Pancreas (tissue), 10 donors: Measurements from ENCODE around the gene SLC27A2. TPM values are rescaled to one million over a fixed set of nuclear protein-coding genes. Genes with fewer than 3 reads are reported as not detected.
"Not testable (repeated sequence)": the region's sequence is repeated elsewhere in the genome, so short reads cannot be mapped to it uniquely, and the experiment has no call there.

Source experiments
- ATAC-seq, 4 donors: fragments of 200-7000 bp; cut with Tn5 transposase; one replicate each; pipeline versions ENCODE4 v1.8.0 to v1.9.1; 2020; ENCODE audit warnings: mild to moderate bottlenecking in 4 of 4, moderate library complexity in 4 of 4
- DNase-seq, 6 donors: peaks; one replicate each; pipeline ENCODE4 v3.0.0-alpha.2; 2020
- FAIRE-seq: peaks from 2 replicates; lab custom pipeline; 2012; peaks lifted over from hg19 to GRCh38; lab: Jason Lieb, UNC
- H3K27ac ChIP-seq, 4 donors: fragments of 200-600 bp; sonication (generic); 1 replicate in 3 of 4; 2 replicates in 1 of 4; pipeline versions ENCODE4 v1.5.0 to v1.8.0; 2020
- H3K27me3 ChIP-seq, 4 donors: fragments of 200-600 bp; one replicate each; pipeline ENCODE4 v1.8.0; 2021
- H3K36me3 ChIP-seq, 3 donors: fragments of 200-600 bp; sonication (generic) in 1 of 3; one replicate each; pipeline versions ENCODE4 v1.5.0 to v1.8.0; 2020 to 2021
- H3K4me1 ChIP-seq, 3 donors: fragments of 200-600 bp; one replicate each; pipeline ENCODE4 v1.8.0; 2021
- H3K4me3 ChIP-seq, 4 donors: fragments of 200-600 bp; sonication (generic) in 2 of 4; one replicate each; pipeline versions ENCODE4 v1.5.0 to v1.8.0; 2020 to 2021
- H3K9me3 ChIP-seq, 4 donors: fragments of 200-600 bp; one replicate each; pipeline ENCODE4 v1.8.0; 2021
- CTCF ChIP-seq, 4 donors: fragments of 200-600 bp; sonication (generic) in 3 of 4; IDR thresholded peaks; one replicate each; pipeline versions ENCODE4 v1.5.0 to v1.8.0; 2021; ENCODE audit warnings: antibody characterized with exemption in 4 of 4
- whole genome bisulfite sequencing, 2 donors: extraction: QIAGEN DNeasy Blood & Tissue Kit; methylation state at CpG; one replicate each; pipeline ENCODE4 v1.1.7; 2013; 5-methylcytosine and 5-hydroxymethylcytosine counted together
- intact Hi-C, 3 donors: fragments of 100-400 bp; cut with DNase I; formaldehyde crosslinking; loops; one replicate each; pipeline versions ENCODE4 v1.11.1 to v1.14.2; 2022
- polyA plus RNA-seq, 2 donors: library from polyadenylated mRNA; stranded (reverse); fragments of 200-250 nt; gene quantifications; one replicate each; pipeline ENCODE4 v1.2.3, GENCODE V29; 2013
- total RNA-seq, 6 donors: library from RNA; stranded (reverse); fragmentation: NEBNext Ultra II Directional in 4 of 6; extraction: Animal tissue kit (Norgen Biotek cat#: 25700) in 4 of 6; gene quantifications; one replicate each; pipeline versions ENCODE4 v1.2.1 to v1.2.4, GENCODE V29; 2021 to 2023
- donor health status: healthy with polysubstance abuse.
- donor health status: DM: no; HTN: no; CAD: no; lungs with moderate emphysema.
- donor health status: DM: no; HTN: no; CAD: no.
- donor health status: control.
- donor health status: control.
- donor health status: Bipolar disorder and iron deficiency.
- donor health status: DM: yes; HTN: yes; CAD: no.
- donor health status: DM: no; HTN: no; CAD: no.
- donor health status: DM: no; HTN: no; CAD: no.
- donor health status: DM: yes; HTN: yes; CAD: no.

The SLC27A2 gene
- total and polyA plus RNA-seq, 8 donors: 1.5 to 6.1 (median 3.2) TPM

DNA sequence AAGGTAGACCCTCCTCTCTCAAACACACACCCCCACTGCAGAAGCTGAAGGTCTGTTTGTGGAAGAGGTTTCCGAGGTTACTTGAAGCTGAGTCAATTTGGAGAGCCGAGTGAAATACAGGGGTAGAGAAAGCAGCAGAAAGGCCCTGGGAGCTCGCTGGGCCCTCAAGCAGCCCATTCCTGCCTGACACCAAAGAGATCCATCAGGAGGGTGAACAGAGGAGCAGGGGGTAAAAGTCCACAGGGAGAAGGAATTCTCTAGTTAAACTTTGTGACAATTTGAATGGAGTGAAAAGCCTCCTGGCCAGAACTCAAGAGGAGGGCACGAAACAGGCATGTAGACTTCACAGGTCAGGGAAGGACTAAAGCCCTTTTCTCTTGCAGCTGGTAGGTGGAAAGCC lies 13.6 kb upstream of the SLC27A2 start:
- no peak for FAIRE-seq
- no peaks in the 10 kb centered on the region for H3K27me3 ChIP-seq
- H3K27ac ChIP-seq: no peak overlapping the region
- intact Hi-C loops: no loop called here
- WGBS, 2 donors: 73 to 76% methylated on average over 4 of the region's 4 CpGs
- no peaks in the 10 kb centered on the region for H3K9me3 ChIP-seq
- no peaks in the 10 kb centered on the region for H3K36me3 ChIP-seq
- no peaks in the 10 kb centered on the region for H3K4me1 ChIP-seq
- no peak for DNase-seq
- no peak for ATAC-seq
- no peak for TF ChIP-seq CTCF (IDR thresholded peaks at IDR 0.05)
- no peak overlapping the region for H3K4me3 ChIP-seq

GRCh38 chr15:50168783-50169411 lies 13.1 kb upstream of the SLC27A2 start:
- 66 to 81% methylated on average over 10 of the region's 10 CpGs for WGBS, 2 donors
- no peak for ATAC-seq
- Histone ChIP-seq H3K27ac (no peak overlapping the region), H3K4me1 (no peaks in the 10 kb centered on the region), H3K9me3 (no peaks in the 10 kb centered on the region), H3K4me3 (no peak overlapping the region), H3K36me3 (no peaks in the 10 kb centered on the region), H3K27me3 (no peaks in the 10 kb centered on the region)
- no peak for TF ChIP-seq CTCF (IDR thresholded peaks at IDR 0.05)
- intact Hi-C loops: no loop called here
- DNase-seq: no peak
- no peak for FAIRE-seq

GRCh38 chr15:50172360-50172895 lies 9.6 kb upstream of the SLC27A2 start:
- H3K36me3 ChIP-seq, H3K4me1 ChIP-seq, H3K27ac ChIP-seq, ATAC-seq, intact Hi-C loops, H3K27me3 ChIP-seq, FAIRE-seq, DNase-seq, H3K4me3 ChIP-seq, H3K9me3 ChIP-seq: not testable (repeated sequence)
- WGBS, 2 donors: 94% methylated on average over 32 to 35 of the region's 35 CpGs

DNA sequence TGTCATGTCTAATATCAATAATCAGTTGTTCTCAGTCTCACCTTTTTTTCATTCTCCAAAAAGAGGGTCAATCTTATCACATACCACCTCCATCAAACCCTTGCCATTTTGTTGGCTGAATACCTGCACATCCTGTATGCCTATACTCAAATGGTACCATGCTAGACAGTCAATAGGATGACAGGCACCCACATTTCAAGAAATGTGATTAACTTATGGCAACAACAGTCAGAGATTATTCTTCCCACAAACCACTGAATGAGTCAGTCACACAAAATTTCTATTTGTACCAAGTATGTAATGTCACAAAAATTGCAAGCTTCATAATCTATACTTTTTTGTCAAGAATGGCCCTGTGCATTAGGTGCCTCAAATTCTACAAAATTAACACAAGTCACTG lies 5.1 kb upstream of the SLC27A2 start:
- TF ChIP-seq CTCF (IDR thresholded peaks at IDR 0.05): no peak
- Histone ChIP-seq H3K9me3 (no peaks in the 10 kb centered on the region), H3K27me3 (peaks cover 0 to 7% (median 0%) of the 10 kb centered on the region in 4 donors), H3K4me3 (no peak overlapping the region), H3K4me1 (no peaks in the 10 kb centered on the region), H3K36me3 (no peaks in the 10 kb centered on the region), H3K27ac (no peak overlapping the region)
- FAIRE-seq (no peak), DNase-seq (no peak), ATAC-seq (no peak)
- intact Hi-C loops: no loop called here

- 89 to 91% methylated on average over 3 of the region's 3 CpGs for WGBS, 2 donors
- no peak for DNase-seq
- intact Hi-C loops: no loop called here
Measured at GRCh38 chr15:50180091-50180490, 1.9 kb upstream of the SLC27A2 start.

More at GRCh38 chr15:50180091-50180490, 1.9 kb upstream of the SLC27A2 start:
- Histone ChIP-seq H3K4me3 (no peak overlapping the region), H3K36me3 (no peaks in the 10 kb centered on the region), H3K9me3 (no peaks in the 10 kb centered on the region), H3K27ac (no peak overlapping the region), H3K27me3 (peaks cover 0 to 7% (median 0%) of the 10 kb centered on the region in 4 donors), H3K4me1 (no peaks in the 10 kb centered on the region)
- FAIRE-seq (no peak), ATAC-seq (no peak)
- TF ChIP-seq CTCF (IDR thresholded peaks at IDR 0.05): no peak
